Measurements from ENCODE around the gene IL1A. TPM values are rescaled to one million over a fixed set of nuclear protein-coding genes. Genes with fewer than 3 reads are reported as not detected.
A peak's percentile ranks its signal among the peaks of the same experiment; 100 is the strongest.
"Not testable (repeated sequence)": the region's sequence is repeated elsewhere in the genome, so short reads cannot be mapped to it uniquely, and the experiment has no call there.

The IL1A gene
- total RNA-seq: not detected in 2 replicates

- H3K4me2 ChIP-seq (ENCODE audit: insufficient read depth, low read length): peak within 1 kb of the TSS; percentile 68
- no peaks in the 10 kb centered on the region for H3K27me3 ChIP-seq (ENCODE audit: insufficient read depth, low read length)
- peak within 1 kb of the TSS; percentile 58 for H2AFZ ChIP-seq (ENCODE audit: low read length)
- no peak for TF ChIP-seq CTCF (IDR thresholded peaks at IDR 0.05; ENCODE audit: extremely low read depth, low read depth, low read length)
- DNase-seq (ENCODE audit: insufficient read length, low spot score, missing footprints): peak; percentile 65
- H3K4me1 ChIP-seq (ENCODE audit: insufficient read depth, low read length): peaks cover 10% of the 10 kb centered on the region
- no peaks in the 10 kb centered on the region for H3K79me2 ChIP-seq (ENCODE audit: insufficient read depth, low read length)
- no peak within 1 kb of the TSS for H3K27ac ChIP-seq (ENCODE audit: low read depth, low read length)
- H3K9me3 ChIP-seq (ENCODE audit: low read depth, low read length): no peaks in the 10 kb centered on the region
- H4K20me1 ChIP-seq (ENCODE audit: insufficient read depth, low read length): no peaks in the 10 kb centered on the region
- H3K36me3 ChIP-seq (ENCODE audit: insufficient read depth, low read length): no peaks in the 10 kb centered on the region
- H3K4me3 ChIP-seq (ENCODE audit: insufficient read depth, low read length): peak within 1 kb of the TSS; percentile 44
Observed at GRCh38 chr2:112784199-112785189, at the start of gene IL1A. TSS of gene IL1A (minus strand) at chr2:112784493. CDS start at chr2:112783770, 723 bp downstream.

GRCh38 chr2:112833976-112834375, 49.7 kb upstream of the IL1A start:
- no peaks in the 10 kb centered on the region for H3K27me3 ChIP-seq (ENCODE audit: insufficient read depth, low read length)
- DNase-seq (ENCODE audit: insufficient read length, low spot score, missing footprints): no peak
- H3K4me1 ChIP-seq (ENCODE audit: insufficient read depth, low read length): peaks cover 29% of the 10 kb centered on the region
- H4K20me1 ChIP-seq (ENCODE audit: insufficient read depth, low read length): no peaks in the 10 kb centered on the region
- no peaks in the 10 kb centered on the region for H3K79me2 ChIP-seq (ENCODE audit: insufficient read depth, low read length)
- H3K36me3 ChIP-seq (ENCODE audit: insufficient read depth, low read length): no peaks in the 10 kb centered on the region
- H3K27ac ChIP-seq (ENCODE audit: low read depth, low read length): no peak overlapping the region
- no peaks in the 10 kb centered on the region for H3K9me3 ChIP-seq (ENCODE audit: low read depth, low read length)
- TF ChIP-seq CTCF (IDR thresholded peaks at IDR 0.05; ENCODE audit: extremely low read depth, low read depth, low read length): no peak
- H3K4me2 ChIP-seq (ENCODE audit: insufficient read depth, low read length): no peak overlapping the region
- no peak overlapping the region for H2AFZ ChIP-seq (ENCODE audit: low read length)
- no peak overlapping the region for H3K4me3 ChIP-seq (ENCODE audit: insufficient read depth, low read length)

- not testable (repeated sequence) for H3K79me2 ChIP-seq (ENCODE audit: insufficient read depth, low read length); H3K4me2 ChIP-seq (ENCODE audit: insufficient read depth, low read length); DNase-seq (ENCODE audit: insufficient read length, low spot score, missing footprints); H3K36me3 ChIP-seq (ENCODE audit: insufficient read depth, low read length); H3K9me3 ChIP-seq (ENCODE audit: low read depth, low read length); H2AFZ ChIP-seq (ENCODE audit: low read length); H3K27me3 ChIP-seq (ENCODE audit: insufficient read depth, low read length); H4K20me1 ChIP-seq (ENCODE audit: insufficient read depth, low read length); H3K4me3 ChIP-seq (ENCODE audit: insufficient read depth, low read length); H3K27ac ChIP-seq (ENCODE audit: low read depth, low read length)
- H3K4me1 ChIP-seq (ENCODE audit: insufficient read depth, low read length): peaks cover 29% of the 10 kb centered on the region
Observed at GRCh38 chr2:112833639-112833931, 49.3 kb upstream of the IL1A start.

GRCh38 chr2:112832841-112833638, 48.7 kb upstream of the IL1A start:
- no peak for DNase-seq (ENCODE audit: insufficient read length, low spot score, missing footprints)
- H3K4me2 ChIP-seq (ENCODE audit: insufficient read depth, low read length): no peak overlapping the region
- no peak for TF ChIP-seq CTCF (IDR thresholded peaks at IDR 0.05; ENCODE audit: extremely low read depth, low read depth, low read length)
- no peaks in the 10 kb centered on the region for H3K79me2 ChIP-seq (ENCODE audit: insufficient read depth, low read length)
- H3K4me1 ChIP-seq (ENCODE audit: insufficient read depth, low read length): peaks cover 29% of the 10 kb centered on the region
- no peak overlapping the region for H3K4me3 ChIP-seq (ENCODE audit: insufficient read depth, low read length)
- no peaks in the 10 kb centered on the region for H4K20me1 ChIP-seq (ENCODE audit: insufficient read depth, low read length)
- H3K27me3 ChIP-seq (ENCODE audit: insufficient read depth, low read length): no peaks in the 10 kb centered on the region
- no peak overlapping the region for H2AFZ ChIP-seq (ENCODE audit: low read length)
- H3K36me3 ChIP-seq (ENCODE audit: insufficient read depth, low read length): no peaks in the 10 kb centered on the region
- no peaks in the 10 kb centered on the region for H3K9me3 ChIP-seq (ENCODE audit: low read depth, low read length)
- H3K27ac ChIP-seq (ENCODE audit: low read depth, low read length): no peak overlapping the region

All from osteoblast (primary cell).